Large intestine (tissue), 3 donors: ENCODE data around the gene AP2A2. TPM values are rescaled to one million over a fixed set of nuclear protein-coding genes. Genes with fewer than 3 reads are reported as not detected.

Source experiments
- DNase-seq, 2 donors: peaks; one replicate each; pipeline versions ENCODE4 v3.0.0 to v3.0.0-alpha.2; 2013
- H3K27ac ChIP-seq: one replicate; pipeline ENCODE4 v1.5.1; 2013; ENCODE audit warnings: low read length
- H3K27me3 ChIP-seq: 2 replicates; pipeline ENCODE4 v1.6.1; 2013; ENCODE audit warnings: low read length; ENCODE audit not compliant: control insufficient read depth, insufficient read depth
- H3K36me3 ChIP-seq: 2 replicates; pipeline ENCODE4 v1.6.1; 2013; ENCODE audit warnings: low read length; ENCODE audit not compliant: control insufficient read depth, insufficient read depth
- H3K4me1 ChIP-seq: one replicate; pipeline ENCODE4 v1.6.1; 2013; ENCODE audit warnings: low read length; ENCODE audit not compliant: control insufficient read depth, insufficient read depth
- H3K4me3 ChIP-seq: one replicate; pipeline ENCODE4 v1.5.1; 2013; ENCODE audit warnings: low read length
- H3K9me3 ChIP-seq: one replicate; pipeline ENCODE4 v1.6.1; 2013; ENCODE audit warnings: mild to moderate bottlenecking, low read depth, low read length, moderate library complexity; ENCODE audit not compliant: control insufficient read depth
- WGBS: methylation state at CpG from one replicate; pipeline ENCODE4 v1.1.5; 2013; ENCODE audit warnings: low lambda C conversion rate; ENCODE audit not compliant: insufficient coverage; 5-methylcytosine and 5-hydroxymethylcytosine counted together
- polyA plus RNA-seq: library from polyadenylated mRNA; unstranded; fragments of 120-200 nt; gene quantifications from one replicate; pipeline ENCODE4 v1.2.1, GENCODE V29; 2013

The AP2A2 gene
- polyA plus RNA-seq, 1 donor, result 79.6 TPM

DNA sequence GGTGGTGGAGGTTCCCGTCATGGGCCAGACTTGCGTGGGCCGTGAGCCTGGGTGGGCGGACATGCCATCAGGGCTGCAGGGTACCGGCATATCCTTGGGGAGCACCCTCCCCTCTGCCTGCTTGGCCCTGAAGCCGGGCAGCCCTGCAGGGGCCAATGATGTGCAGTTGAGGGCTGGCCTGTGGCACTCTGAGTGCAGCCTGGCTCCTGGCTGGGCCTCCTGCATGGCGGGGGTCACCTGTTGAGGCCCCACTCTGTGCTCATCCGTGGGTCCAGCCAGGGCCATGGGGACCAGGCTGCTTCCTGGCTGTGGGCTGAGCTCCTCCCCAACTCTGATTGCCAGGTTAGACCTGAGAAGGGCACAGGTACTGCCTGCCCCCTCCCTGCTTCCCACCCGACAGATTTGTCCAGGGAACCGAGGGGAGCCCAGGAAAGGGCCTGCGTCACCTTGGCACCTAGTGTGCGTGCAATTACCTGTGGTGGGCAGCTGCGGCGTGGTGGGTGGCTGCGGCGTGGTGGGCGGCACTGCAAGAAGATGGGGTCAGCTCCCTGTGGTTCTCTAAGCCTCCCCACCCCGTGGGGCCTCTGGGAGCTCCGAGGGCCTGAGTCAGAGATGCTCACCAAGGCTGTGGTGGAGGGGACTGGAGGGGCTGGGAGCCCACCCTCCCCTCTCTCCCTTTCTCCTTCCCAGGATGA lies 94.7 kb downstream of the AP2A2 start:
- Histone ChIP-seq H3K27ac (no peak overlapping the region), H3K9me3 (peaks cover 12% of the 10 kb centered on the region), H3K36me3 (no peaks in the 10 kb centered on the region), H3K4me1 (no peaks in the 10 kb centered on the region), H3K27me3 (no peaks in the 10 kb centered on the region), H3K4me3 (no peak overlapping the region)
- no CpG with 5 or more reads among the region's 19 CpGs for WGBS
- no peak for DNase-seq

DNA sequence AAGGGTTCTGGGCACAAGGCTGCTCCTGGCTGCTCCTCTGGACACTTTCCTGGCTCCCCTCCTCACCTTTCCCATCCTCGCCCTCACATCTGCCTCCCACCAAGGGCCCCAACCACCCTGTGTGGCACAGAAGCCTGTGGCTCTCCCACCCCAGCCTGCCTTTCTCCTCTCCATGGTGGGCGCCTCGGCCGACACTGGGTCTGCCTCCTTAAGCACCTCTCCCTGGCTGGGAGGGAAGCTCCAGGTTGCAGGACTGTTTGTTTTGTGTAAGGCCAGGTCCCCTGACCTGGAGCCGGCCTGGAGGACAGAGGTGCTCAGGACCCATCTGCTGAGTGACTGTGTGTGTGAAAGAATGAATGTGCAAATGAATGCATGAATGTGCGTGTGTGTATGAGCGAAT lies 96.7 kb downstream of the AP2A2 start:
- WGBS, result 100% methylated on average over 3 of the region's 7 CpGs
- no peak overlapping the region for H3K4me3 ChIP-seq
- H3K27me3 ChIP-seq, result no peaks in the 10 kb centered on the region
- no peaks in the 10 kb centered on the region for H3K4me1 ChIP-seq
- H3K9me3 ChIP-seq, result peaks cover 4% of the 10 kb centered on the region
- no peak overlapping the region for H3K27ac ChIP-seq
- DNase-seq, result no peak
- H3K36me3 ChIP-seq, result no peaks in the 10 kb centered on the region

DNA sequence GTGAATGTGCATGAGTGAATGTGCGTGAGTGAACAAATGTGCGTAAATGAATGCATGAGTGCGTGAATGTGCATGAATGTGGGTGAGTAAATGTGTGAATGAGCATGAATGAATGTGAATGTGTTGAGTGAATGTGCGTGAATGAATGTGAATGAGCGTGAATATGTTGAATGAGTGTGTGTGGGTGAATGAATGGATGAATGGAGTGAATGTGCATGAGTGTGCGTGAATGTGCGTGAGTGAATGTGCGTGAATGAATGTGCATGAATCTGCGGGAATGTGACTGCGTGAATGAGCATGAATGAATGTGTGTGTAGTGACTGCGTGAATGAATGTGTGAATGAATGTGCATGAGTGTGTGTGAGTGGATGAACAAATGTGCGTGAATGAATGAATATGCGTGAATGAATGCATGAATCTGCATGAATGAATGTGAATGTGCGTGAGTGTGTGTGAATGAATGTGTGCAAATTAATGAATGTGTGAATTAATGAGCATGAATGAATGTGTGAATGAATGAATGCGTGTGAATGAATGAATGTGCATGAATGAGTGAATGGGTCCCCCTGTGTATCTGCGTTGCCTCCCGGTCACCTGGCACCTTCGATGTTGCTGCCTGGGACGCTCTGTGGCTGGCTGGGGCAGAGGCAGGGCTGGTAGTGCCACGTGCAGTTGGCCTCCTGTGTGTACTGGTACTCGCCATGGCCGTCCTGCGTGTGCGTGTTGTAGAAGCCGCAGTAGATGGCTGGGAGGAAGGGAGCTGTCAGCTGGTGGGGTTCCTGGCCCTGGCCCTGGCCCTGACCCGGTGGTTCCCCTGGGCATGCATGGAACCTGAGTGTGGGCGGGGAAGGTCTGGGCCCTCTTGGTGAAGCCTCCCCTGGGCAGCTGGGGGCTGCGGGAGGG lies 97.5 kb downstream of the AP2A2 start:
- WGBS, result 96% methylated on average over 13 of the region's 28 CpGs
- Histone ChIP-seq H3K27me3 (no peaks in the 10 kb centered on the region), H3K36me3 (no peaks in the 10 kb centered on the region), H3K4me1 (no peaks in the 10 kb centered on the region), H3K4me3 (no peak overlapping the region), H3K27ac (no peak overlapping the region), H3K9me3 (no peaks in the 10 kb centered on the region)
- DNase-seq, result no peak

DNA sequence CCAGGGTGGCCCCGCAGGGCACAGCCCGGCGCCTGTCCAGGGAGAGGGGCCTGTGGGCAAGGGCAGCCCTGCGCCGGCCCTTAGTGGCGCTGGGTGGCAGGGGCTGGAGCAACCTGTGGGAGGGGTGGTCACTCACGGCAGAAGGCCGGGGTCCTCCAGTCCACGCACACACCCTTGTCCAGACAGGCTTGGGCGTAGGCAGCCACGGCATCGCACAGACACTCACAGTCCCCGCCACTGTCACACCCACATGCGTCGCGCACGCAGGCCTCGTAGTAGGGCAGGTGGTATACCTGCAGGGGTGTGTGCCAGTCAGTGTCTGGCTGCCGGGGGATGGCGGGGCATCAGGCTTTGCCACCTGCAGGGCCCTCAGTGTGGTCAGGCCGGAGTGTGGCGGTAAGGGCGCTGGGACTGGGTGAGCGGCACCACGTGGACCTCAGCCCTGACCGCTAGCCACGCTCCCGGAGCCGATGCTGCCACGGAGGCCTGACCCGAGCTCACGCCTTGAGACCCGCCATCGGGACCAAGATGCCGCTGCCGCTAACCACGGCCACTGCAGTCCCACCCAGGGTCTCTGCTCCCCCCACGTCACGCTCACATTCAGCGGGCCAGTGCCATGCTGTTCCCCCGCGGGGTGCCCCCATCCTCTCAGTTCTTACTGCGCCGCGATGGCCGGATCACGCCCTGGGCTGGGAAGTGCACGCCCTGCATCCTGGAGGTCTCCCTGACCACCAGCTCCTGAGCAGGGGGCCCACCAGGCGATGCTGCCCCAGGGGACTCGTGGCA lies 98.3 kb downstream of the AP2A2 start:
- no peak overlapping the region for H3K4me3 ChIP-seq
- H3K27me3 ChIP-seq, result no peaks in the 10 kb centered on the region
- no peak for DNase-seq
- no peaks in the 10 kb centered on the region for H3K4me1 ChIP-seq
- no peaks in the 10 kb centered on the region for H3K36me3 ChIP-seq
- no CpG with 5 or more reads among the region's 50 CpGs for WGBS
- H3K9me3 ChIP-seq, result no peaks in the 10 kb centered on the region
- H3K27ac ChIP-seq, result no peak overlapping the region

DNA sequence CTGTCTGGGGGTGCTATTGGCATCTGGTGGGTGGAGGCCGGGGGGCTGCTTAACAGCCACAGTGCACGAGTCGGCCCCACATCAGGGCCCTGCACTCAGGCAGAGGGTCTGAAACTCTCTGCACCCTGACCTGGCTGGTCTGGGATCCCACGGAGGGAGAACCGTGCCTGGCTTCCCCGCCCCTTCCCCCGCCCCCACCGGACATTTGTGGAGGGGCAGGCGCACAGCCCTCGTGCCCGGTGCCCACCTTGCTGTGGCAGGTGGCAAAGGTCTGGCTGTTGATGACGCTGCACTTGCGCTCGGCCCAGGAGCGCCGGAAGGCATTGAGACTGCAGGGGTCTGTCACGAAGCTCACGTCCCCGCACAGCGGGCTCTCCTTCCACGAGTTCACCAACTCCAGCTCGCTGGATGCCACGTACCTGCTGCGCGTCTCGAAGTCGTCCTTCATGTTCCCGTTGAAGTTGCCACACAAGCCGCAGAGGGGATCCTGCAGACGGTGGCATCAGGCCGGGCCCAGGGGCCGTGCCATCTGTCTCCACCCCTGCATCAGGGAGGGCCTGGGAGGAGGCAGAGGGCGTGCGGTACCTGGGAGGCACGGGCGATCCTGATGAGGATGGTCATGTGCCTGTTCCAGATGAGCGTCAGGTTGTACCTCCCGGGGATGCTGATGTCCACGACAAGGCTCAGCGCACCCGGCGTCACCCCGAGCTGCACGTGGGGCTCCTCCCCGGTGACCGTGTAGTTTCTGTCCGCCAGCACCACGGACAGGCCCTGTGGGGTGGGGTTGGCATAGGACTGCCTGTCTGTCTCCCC lies 99.1 kb downstream of the AP2A2 start:
- H3K27me3 ChIP-seq, result no peaks in the 10 kb centered on the region
- H3K4me3 ChIP-seq, result no peak overlapping the region
- no peak overlapping the region for H3K27ac ChIP-seq
- H3K36me3 ChIP-seq, result no peaks in the 10 kb centered on the region
- DNase-seq, result no peak
- WGBS, result no CpG with 5 or more reads among the region's 48 CpGs
- H3K9me3 ChIP-seq, result no peaks in the 10 kb centered on the region
- no peaks in the 10 kb centered on the region for H3K4me1 ChIP-seq

DNA sequence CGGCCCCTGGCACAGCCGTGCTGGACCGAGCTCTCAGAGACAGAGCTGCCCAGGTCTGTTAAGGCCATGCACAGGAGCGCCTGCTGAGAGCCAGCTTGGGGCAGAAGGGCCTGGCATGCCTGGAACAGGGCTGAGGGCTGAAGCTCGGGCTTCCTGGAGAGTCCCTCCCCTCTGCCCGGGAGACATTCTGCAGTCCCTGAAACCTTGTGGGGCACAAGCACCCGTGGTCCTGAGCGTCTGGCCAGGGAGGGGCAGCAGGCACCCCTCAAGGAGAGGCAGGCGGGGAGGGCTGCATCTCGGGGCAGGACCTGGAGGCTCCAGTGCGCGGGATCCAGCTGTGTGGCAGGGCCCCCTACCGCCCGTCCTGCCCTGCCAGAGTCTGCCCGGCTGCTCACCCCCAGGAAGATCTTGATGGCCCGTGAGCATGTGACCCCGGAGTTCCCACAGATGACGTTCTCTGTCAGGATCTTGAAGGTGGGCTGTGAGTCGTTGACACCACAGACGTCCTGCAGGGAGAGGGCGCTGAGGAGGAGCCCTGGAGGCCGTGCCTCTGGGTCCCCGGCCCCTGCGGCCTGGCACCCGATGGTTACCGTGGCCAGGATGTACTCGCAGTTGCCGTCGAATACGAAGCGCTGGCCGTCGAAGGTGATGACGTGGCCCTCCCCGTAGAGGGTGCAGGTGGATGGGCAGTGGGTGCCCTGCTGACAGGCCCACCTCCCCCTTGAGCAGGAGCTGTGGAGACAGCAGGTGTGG lies 99.9 kb downstream of the AP2A2 start:
- no peaks in the 10 kb centered on the region for H3K36me3 ChIP-seq
- no peaks in the 10 kb centered on the region for H3K9me3 ChIP-seq
- H3K4me3 ChIP-seq, result no peak overlapping the region
- no peak overlapping the region for H3K27ac ChIP-seq
- no CpG with 5 or more reads among the region's 35 CpGs for WGBS
- no peak for DNase-seq
- H3K4me1 ChIP-seq, result no peaks in the 10 kb centered on the region
- no peaks in the 10 kb centered on the region for H3K27me3 ChIP-seq

DNA sequence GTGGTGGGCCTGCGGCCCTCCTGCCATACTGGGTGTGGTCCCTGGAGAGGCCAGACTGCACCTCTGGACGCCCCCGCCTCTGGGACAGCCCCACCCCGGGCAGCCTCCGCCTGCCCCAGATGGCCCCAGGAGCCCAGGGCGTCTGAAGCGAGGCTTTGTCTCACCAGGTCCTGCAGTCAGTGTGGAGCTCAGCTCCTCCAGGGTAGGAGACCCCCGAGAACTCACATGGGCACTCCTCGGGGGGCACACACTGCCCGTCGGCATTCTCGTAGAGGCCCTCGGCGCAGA lies 100.4 kb downstream of the AP2A2 start:
- Histone ChIP-seq H3K27me3 (no peaks in the 10 kb centered on the region), H3K4me3 (no peak overlapping the region), H3K36me3 (no peaks in the 10 kb centered on the region), H3K4me1 (no peaks in the 10 kb centered on the region), H3K27ac (no peak overlapping the region), H3K9me3 (no peaks in the 10 kb centered on the region)
- no CpG with 5 or more reads among the region's 14 CpGs for WGBS
- DNase-seq, result no peak

DNA sequence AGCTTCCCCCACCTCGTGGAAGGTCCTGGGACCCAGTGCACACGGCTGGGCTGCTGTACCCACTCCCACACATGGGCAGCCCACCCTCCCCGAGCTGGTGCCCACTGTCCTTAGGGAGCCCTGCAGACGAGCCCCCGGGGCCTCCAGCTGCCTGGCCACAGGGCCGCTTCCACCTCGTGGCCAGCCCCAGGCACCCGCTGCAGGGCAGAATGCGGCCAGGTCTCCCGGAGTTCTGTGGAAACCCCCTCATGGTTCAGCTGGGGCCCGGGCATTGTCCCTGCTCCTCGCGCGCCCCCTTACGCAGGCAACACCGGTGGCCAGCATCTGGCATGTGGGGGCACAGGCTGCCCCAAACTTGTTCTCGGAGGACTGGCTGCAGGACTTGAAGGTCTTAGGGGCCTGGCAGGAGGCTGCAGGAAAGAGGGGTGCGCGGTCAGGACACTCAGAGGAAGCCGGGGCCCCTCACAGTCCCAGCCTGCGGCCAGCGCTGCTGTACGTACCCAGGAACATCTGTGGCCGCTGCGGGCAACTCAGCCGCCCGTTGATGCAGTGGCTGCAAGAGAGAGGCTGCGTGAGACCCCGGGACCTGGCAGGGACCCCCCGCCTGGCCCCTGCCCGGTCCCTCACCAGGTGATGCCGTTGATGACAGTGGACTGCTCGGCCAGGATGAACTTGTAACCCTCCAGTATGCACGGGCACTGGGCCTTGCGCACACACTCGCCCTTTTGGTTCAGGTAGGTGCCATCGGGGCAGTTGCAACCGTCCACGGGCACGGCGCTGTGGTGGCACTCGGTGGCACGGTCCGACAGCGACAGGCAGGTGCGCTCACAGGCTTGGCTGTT lies 101.2 kb downstream of the AP2A2 start:
- WGBS, result no CpG with 5 or more reads among the region's 46 CpGs
- Histone ChIP-seq H3K27ac (no peak overlapping the region), H3K27me3 (no peaks in the 10 kb centered on the region), H3K4me1 (no peaks in the 10 kb centered on the region), H3K4me3 (no peak overlapping the region), H3K9me3 (no peaks in the 10 kb centered on the region), H3K36me3 (no peaks in the 10 kb centered on the region)
- DNase-seq, result no peak
